Testis (tissue), 2 donors: ENCODE data around the gene CHD9NB.

Source experiments
- POLR2A ChIP-seq: fragments of 450-650 bp; IDR thresholded peaks from one replicate; pipeline ENCODE4 v1.6.1; 2017; ENCODE audit warnings: antibody characterized with exemption, mild to moderate bottlenecking, moderate library complexity
- TF ChIP-seq, protein P1 (sequence below), 3 experiments: fragments of 450-650 bp in 2 of 3; fragments of 200-600 bp in 1 of 3; sonication (generic) in 1 of 3; IDR thresholded peaks; one replicate each; pipeline ENCODE4 v1.5.1; 2016 to 2019; ENCODE audit warnings: antibody characterized with exemption in 3 of 3, mild to moderate bottlenecking in 2 of 3, moderate library complexity in 1 of 3

DNA sequence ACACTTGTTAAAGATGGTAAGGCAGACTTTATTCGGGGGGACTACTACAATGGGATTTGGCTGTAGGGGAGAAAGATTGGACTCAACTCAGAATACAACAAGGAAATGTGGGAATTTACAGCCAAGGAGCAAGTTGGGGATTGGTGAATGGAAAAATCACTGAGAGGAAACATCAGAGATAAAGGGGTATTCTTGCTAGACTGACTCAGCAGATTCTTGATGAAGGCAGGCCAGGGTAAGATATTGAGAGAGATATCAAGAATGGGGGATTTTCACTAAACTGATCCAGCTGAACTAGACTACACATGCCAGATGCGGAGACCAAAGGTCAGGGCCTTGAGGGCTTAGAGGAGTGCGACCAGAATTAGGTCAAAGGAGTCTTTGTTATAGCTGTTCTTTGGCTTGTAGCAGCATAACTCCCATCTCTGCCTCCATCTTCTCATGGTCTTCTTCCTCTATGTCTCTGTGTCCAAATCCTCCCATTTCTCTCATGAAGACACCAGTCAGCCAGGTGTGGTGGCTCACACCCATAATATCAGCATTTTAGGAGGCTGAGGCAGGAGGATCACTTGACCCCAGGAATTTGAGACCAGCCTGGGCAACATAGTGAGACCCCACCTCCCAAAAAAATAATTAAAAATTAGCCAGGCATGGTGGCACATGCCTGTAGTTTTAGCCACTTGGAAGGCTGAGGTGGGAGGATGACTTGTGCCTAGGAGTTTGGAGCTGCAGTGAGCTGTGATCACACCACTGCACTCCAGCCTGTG is 17.3 kb downstream of the CHD9NB start:
- TF ChIP-seq, protein P1, sequence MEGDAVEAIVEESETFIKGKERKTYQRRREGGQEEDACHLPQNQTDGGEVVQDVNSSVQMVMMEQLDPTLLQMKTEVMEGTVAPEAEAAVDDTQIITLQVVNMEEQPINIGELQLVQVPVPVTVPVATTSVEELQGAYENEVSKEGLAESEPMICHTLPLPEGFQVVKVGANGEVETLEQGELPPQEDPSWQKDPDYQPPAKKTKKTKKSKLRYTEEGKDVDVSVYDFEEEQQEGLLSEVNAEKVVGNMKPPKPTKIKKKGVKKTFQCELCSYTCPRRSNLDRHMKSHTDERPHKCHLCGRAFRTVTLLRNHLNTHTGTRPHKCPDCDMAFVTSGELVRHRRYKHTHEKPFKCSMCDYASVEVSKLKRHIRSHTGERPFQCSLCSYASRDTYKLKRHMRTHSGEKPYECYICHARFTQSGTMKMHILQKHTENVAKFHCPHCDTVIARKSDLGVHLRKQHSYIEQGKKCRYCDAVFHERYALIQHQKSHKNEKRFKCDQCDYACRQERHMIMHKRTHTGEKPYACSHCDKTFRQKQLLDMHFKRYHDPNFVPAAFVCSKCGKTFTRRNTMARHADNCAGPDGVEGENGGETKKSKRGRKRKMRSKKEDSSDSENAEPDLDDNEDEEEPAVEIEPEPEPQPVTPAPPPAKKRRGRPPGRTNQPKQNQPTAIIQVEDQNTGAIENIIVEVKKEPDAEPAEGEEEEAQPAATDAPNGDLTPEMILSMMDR (IDR thresholded peaks at IDR 0.05) = no peak
- no peak for TF ChIP-seq POLR2A
